ENCODE measurements around the gene CD200R1. TPM values are rescaled to one million over a fixed set of nuclear protein-coding genes. Genes with fewer than 3 reads are reported as not detected.

The CD200R1 gene
- total and polyA plus RNA-seq, 8 donors = 0.05 to 0.93 (median 0.24) TPM; not detected in 3

- FAIRE-seq = no peak
- 90 to 91% methylated on average over 6 of the region's 6 CpGs for WGBS, 2 donors
Observed at GRCh38 chr3:112965656-112966055, 9.2 kb downstream of the CD200R1 start.

GRCh38 chr3:112963683-112964082 is 11.2 kb downstream of the CD200R1 start:
- no peak for TF ChIP-seq CTCF (IDR thresholded peaks at IDR 0.05)
- Histone ChIP-seq H3K36me3 (no peaks in the 10 kb centered on the region), H3K4me3 (no peak overlapping the region), H3K9me3 (no peaks in the 10 kb centered on the region), H3K27ac (no peak overlapping the region), H3K4me1 (no peaks in the 10 kb centered on the region), H3K27me3 (no peaks in the 10 kb centered on the region)
- no peak for FAIRE-seq
- peak in 1 of 6 donors; percentile 15 for DNase-seq
- no peak for ATAC-seq
- intact Hi-C loops (cut with DNase I) = no loop called here

More at GRCh38 chr3:112965656-112966055, 9.2 kb downstream of the CD200R1 start:
- intact Hi-C loops (cut with DNase I) = no loop called here
- H3K36me3 ChIP-seq = no peaks in the 10 kb centered on the region
- no peak for TF ChIP-seq CTCF (IDR thresholded peaks at IDR 0.05)
- H3K27ac ChIP-seq = no peak overlapping the region
- ATAC-seq (peak in 1 of 4 donors; percentile 21), DNase-seq (no peak)
- no peaks in the 10 kb centered on the region for H3K4me1 ChIP-seq
- no peaks in the 10 kb centered on the region for H3K9me3 ChIP-seq
- H3K27me3 ChIP-seq = no peaks in the 10 kb centered on the region
- H3K4me3 ChIP-seq = no peak overlapping the region

GRCh38 chr3:112958811-112959560 is 15.9 kb downstream of the CD200R1 start:
- intact Hi-C loops (cut with DNase I) = no loop called here

GRCh38 chr3:112956351-112956750 is 18.6 kb downstream of the CD200R1 start:
- Histone ChIP-seq H3K9me3 (no peaks in the 10 kb centered on the region), H3K4me1 (no peaks in the 10 kb centered on the region), H3K27me3 (no peaks in the 10 kb centered on the region), H3K36me3 (no peaks in the 10 kb centered on the region), H3K27ac (no peak overlapping the region), H3K4me3 (no peak overlapping the region)
- ATAC-seq (no peak), DNase-seq (no peak), FAIRE-seq (no peak)
- intact Hi-C loops (cut with DNase I) = no loop called here
- no peak for TF ChIP-seq CTCF (IDR thresholded peaks at IDR 0.05)

More at GRCh38 chr3:112958811-112959560, 15.9 kb downstream of the CD200R1 start:
- WGBS, 2 donors = 37 to 53% methylated on average over 6 of the region's 6 CpGs
- FAIRE-seq = no peak
- Histone ChIP-seq H3K27ac (no peak overlapping the region), H3K4me1 (no peaks in the 10 kb centered on the region), H3K4me3 (no peak overlapping the region), H3K27me3 (no peaks in the 10 kb centered on the region), H3K9me3 (no peaks in the 10 kb centered on the region), H3K36me3 (no peaks in the 10 kb centered on the region)
- ATAC-seq = peak in 1 of 4 donors; percentile 39
- DNase-seq = no peak
- TF ChIP-seq CTCF (IDR thresholded peaks at IDR 0.05) = no peak

- no peak for DNase-seq
- Histone ChIP-seq H3K27ac (no peak overlapping the region), H3K4me1 (no peaks in the 10 kb centered on the region), H3K27me3 (no peaks in the 10 kb centered on the region), H3K4me3 (no peak overlapping the region), H3K36me3 (no peaks in the 10 kb centered on the region), H3K9me3 (no peaks in the 10 kb centered on the region)
- intact Hi-C loops (cut with DNase I) = no loop called here
- 68 to 75% methylated on average over 9 of the region's 9 CpGs for WGBS, 2 donors
- ATAC-seq = no peak
- no peak for TF ChIP-seq CTCF (IDR thresholded peaks at IDR 0.05)
- FAIRE-seq = no peak
Observed at GRCh38 chr3:112948346-112948838, 26.5 kb downstream of the CD200R1 start.
